Muscle of leg (tissue), 11 donors: ENCODE data around the gene IMMP2L. TPM values are rescaled to one million over a fixed set of nuclear protein-coding genes. Genes with fewer than 3 reads are reported as not detected.

Source experiments
- DNase-seq: peaks from one replicate; pipeline ENCODE4 v3.0.0; 2013
- H3K27ac ChIP-seq: one replicate; pipeline ENCODE4 v1.5.1; 2013; ENCODE audit warnings: mild to moderate bottlenecking, low read length, control low read depth
- H3K27me3 ChIP-seq: one replicate; pipeline ENCODE4 v1.6.1; 2013; ENCODE audit warnings: low read length; ENCODE audit not compliant: control insufficient read depth, insufficient read depth
- H3K36me3 ChIP-seq: one replicate; pipeline ENCODE4 v1.6.1; 2013; ENCODE audit warnings: low read length; ENCODE audit not compliant: control insufficient read depth, insufficient read depth
- H3K4me1 ChIP-seq: one replicate; pipeline ENCODE4 v1.6.1; 2013; ENCODE audit warnings: low read length; ENCODE audit not compliant: control insufficient read depth, insufficient read depth
- H3K4me3 ChIP-seq: one replicate; pipeline ENCODE4 v1.5.1; 2013; ENCODE audit warnings: low read length, control low read depth
- H3K9me3 ChIP-seq: replicated peaks from 2 replicates; pipeline ENCODE4 v1.6.1; 2013; ENCODE audit warnings: low read depth, low read length; ENCODE audit not compliant: control insufficient read depth
- WGBS: methylation state at CpG from one replicate; pipeline ENCODE4 v1.1.5; 2013; ENCODE audit warnings: missing lambda C conversion rate; ENCODE audit not compliant: insufficient coverage; 5-methylcytosine and 5-hydroxymethylcytosine counted together
- polyA plus RNA-seq, 8 donors: library from polyadenylated mRNA; unstranded; fragments of 120-200 nt; gene quantifications; one replicate each; pipeline versions ENCODE4 v1.2.1 to v1.2.3, GENCODE V29; 2013; ENCODE audit warnings: inconsistent platforms in 1 of 8, low replicate concordance in 1 of 8; ENCODE audit not compliant: insufficient read length in 8 of 8, insufficient read depth in 1 of 8
- total RNA-seq: library from RNA; stranded (reverse); fragments of 120-200 nt; gene quantifications from one replicate; pipeline ENCODE4 v1.2.4, GENCODE V29; 2013

The IMMP2L gene
- total and polyA plus RNA-seq, 9 donors: 15.0 to 20.4 (median 17.1) TPM

GRCh38 chr7:111560773-111561653 is 1.3 kb downstream of the IMMP2L start:
- 33% methylated on average over 3 of the region's 4 CpGs for WGBS

GRCh38 chr7:111558991-111559390 is 3.3 kb downstream of the IMMP2L start:
- Histone ChIP-seq H3K4me3 (no peak overlapping the region), H3K27ac (no peak overlapping the region), H3K9me3 (no peaks in the 10 kb centered on the region), H3K4me1 (peaks cover 8% of the 10 kb centered on the region), H3K27me3 (no peaks in the 10 kb centered on the region), H3K36me3 (peaks cover 5% of the 10 kb centered on the region)
- no CpG with 5 or more reads among the region's 1 CpG for WGBS
- DNase-seq: peak; percentile 72

More at GRCh38 chr7:111560773-111561653, 1.3 kb downstream of the IMMP2L start:
- Histone ChIP-seq H3K27me3 (no peaks in the 10 kb centered on the region), H3K9me3 (no peaks in the 10 kb centered on the region), H3K4me1 (peaks cover 8% of the 10 kb centered on the region), H3K4me3 (peak overlapping the region; percentile 67), H3K36me3 (peaks cover 5% of the 10 kb centered on the region), H3K27ac (peak overlapping the region; percentile 82)
- DNase-seq: peak; percentile 34

- Histone ChIP-seq H3K27me3 (no peaks in the 10 kb centered on the region), H3K36me3 (peaks cover 10% of the 10 kb centered on the region), H3K4me3 (no peak overlapping the region), H3K27ac (no peak overlapping the region), H3K9me3 (no peaks in the 10 kb centered on the region), H3K4me1 (peaks cover 8% of the 10 kb centered on the region)
- DNase-seq: no peak
Observed at GRCh38 chr7:111556977-111557376, 5.3 kb downstream of the IMMP2L start.

- DNase-seq: no peak
- Histone ChIP-seq H3K27me3 (no peaks in the 10 kb centered on the region), H3K9me3 (no peaks in the 10 kb centered on the region), H3K36me3 (peaks cover 10% of the 10 kb centered on the region), H3K4me3 (no peak overlapping the region), H3K27ac (no peak overlapping the region), H3K4me1 (no peaks in the 10 kb centered on the region)
- 43% methylated on average over 2 of the region's 4 CpGs for WGBS
Observed at GRCh38 chr7:111554086-111554485, 8.2 kb downstream of the IMMP2L start.

- no CpG with 5 or more reads among the region's 2 CpGs for WGBS
- DNase-seq: no peak
- H3K4me3 ChIP-seq: no peak overlapping the region
- no peak overlapping the region for H3K27ac ChIP-seq
- no peaks in the 10 kb centered on the region for H3K4me1 ChIP-seq
- no peaks in the 10 kb centered on the region for H3K27me3 ChIP-seq
- H3K9me3 ChIP-seq: no peaks in the 10 kb centered on the region
- no peaks in the 10 kb centered on the region for H3K36me3 ChIP-seq
Observed at GRCh38 chr7:111541067-111541466, 21.2 kb downstream of the IMMP2L start.

GRCh38 chr7:111540199-111540815 is 22.0 kb downstream of the IMMP2L start:
- no peak for DNase-seq
- no peaks in the 10 kb centered on the region for H3K9me3 ChIP-seq
- H3K4me1 ChIP-seq: no peaks in the 10 kb centered on the region
- no peak overlapping the region for H3K4me3 ChIP-seq
- WGBS: 60% methylated on average over 1 of the region's 5 CpGs
- H3K27me3 ChIP-seq: no peaks in the 10 kb centered on the region
- no peak overlapping the region for H3K27ac ChIP-seq
- H3K36me3 ChIP-seq: no peaks in the 10 kb centered on the region

DNA sequence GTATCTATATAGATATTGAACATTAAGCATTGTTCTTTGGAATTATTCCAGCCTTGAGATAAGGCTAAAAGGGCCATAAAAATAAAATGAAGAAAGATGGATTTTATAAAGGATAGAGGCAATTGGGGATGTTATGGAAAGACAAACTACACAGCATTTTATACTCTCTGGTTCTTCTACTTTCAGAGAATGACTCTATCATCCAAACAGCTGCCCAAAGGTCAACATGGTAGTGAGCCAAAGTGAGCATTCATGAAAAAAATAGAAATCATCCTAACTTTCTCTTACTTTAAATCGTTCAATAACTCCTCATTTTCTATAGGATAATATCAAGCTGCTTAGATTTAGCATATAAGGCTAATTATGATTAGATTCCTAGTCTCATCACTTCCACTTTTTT is 25.2 kb downstream of the IMMP2L start:
- WGBS: no CpG with 5 or more reads among the region's 1 CpG
- Histone ChIP-seq H3K4me3 (no peak overlapping the region), H3K4me1 (peaks cover 5% of the 10 kb centered on the region), H3K27me3 (no peaks in the 10 kb centered on the region), H3K27ac (no peak overlapping the region), H3K36me3 (no peaks in the 10 kb centered on the region), H3K9me3 (no peaks in the 10 kb centered on the region)
- DNase-seq: no peak

DNA sequence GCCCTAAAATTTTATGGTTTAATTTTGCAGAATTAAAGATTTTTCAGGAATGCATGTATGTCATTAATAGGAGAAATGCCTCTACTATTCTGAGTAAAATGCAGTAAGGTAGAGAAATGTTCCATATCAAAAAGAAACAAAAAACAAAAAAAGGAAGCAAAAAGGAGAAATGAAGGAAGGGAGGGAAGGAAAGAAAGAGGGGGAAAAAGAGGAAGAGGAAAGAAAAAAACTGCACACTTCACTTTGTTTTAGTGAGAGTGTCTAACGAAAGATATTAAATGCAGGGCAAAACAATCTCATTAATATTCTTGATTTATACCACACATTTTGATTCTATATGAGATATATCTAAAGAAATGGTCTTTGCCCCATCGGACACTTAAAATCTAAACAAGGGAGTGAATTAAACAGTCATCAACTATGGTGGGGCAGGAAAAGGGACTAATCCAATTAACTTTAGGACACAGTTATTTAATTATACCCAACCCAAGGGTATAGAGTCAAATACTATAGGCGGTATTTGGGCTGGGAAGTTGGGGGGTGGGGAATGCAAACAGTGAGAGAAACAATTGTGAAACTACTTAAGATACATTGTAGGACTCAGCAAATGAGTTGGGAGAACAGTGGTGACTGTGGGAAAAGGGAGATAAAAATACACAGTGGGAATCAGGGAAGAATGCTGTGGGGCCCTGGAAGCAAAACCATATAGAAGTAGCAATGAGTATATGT is 27.0 kb downstream of the IMMP2L start:
- Histone ChIP-seq H3K4me1 (peaks cover 5% of the 10 kb centered on the region), H3K4me3 (no peak overlapping the region), H3K36me3 (no peaks in the 10 kb centered on the region), H3K9me3 (no peaks in the 10 kb centered on the region), H3K27me3 (no peaks in the 10 kb centered on the region), H3K27ac (no peak overlapping the region)
- DNase-seq: no peak
- WGBS: 100% methylated on average over 1 of the region's 3 CpGs

DNA sequence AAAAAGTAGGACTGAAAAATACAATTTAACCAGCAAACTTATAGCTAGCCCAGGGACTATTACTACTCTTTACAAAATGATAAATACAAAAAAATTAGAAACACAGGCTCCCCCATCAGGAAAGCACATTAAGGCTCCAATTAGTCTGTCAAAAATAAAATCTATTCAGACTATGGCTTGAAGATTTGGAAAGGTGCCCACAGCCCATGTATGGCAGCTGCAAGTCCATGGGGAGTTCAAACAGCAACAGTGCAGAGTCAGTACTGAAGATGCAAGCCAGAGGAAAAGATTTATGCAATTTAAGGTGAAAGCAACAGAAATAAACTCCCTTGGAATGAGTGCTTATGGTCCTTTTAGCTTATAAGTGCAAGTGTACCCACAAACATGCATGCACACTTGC is 29.7 kb downstream of the IMMP2L start:
- H3K9me3 ChIP-seq: no peaks in the 10 kb centered on the region
- no peak overlapping the region for H3K27ac ChIP-seq
- DNase-seq: peak; percentile 57
- H3K4me3 ChIP-seq: no peak overlapping the region
- no peaks in the 10 kb centered on the region for H3K36me3 ChIP-seq
- H3K27me3 ChIP-seq: no peaks in the 10 kb centered on the region
- H3K4me1 ChIP-seq: peaks cover 5% of the 10 kb centered on the region

- H3K27ac ChIP-seq: no peak overlapping the region
- H3K36me3 ChIP-seq: no peaks in the 10 kb centered on the region
- WGBS: no CpG with 5 or more reads among the region's 3 CpGs
- no peak overlapping the region for H3K4me3 ChIP-seq
- peaks cover 5% of the 10 kb centered on the region for H3K4me1 ChIP-seq
- H3K27me3 ChIP-seq: no peaks in the 10 kb centered on the region
- peak; percentile 23 for DNase-seq
- H3K9me3 ChIP-seq: no peaks in the 10 kb centered on the region
Observed at GRCh38 chr7:111531993-111532392, 30.3 kb downstream of the IMMP2L start.
